ENCODE data around the gene HERPUD2. TPM values are rescaled to one million over a fixed set of nuclear protein-coding genes. Genes with fewer than 3 reads are reported as not detected.

Gene HERPUD2
- total and polyA plus RNA-seq, 2 donors (not counting 1 experiment from before 2014, with no cell fraction given): 32.5 to 49.4 TPM

DNA sequence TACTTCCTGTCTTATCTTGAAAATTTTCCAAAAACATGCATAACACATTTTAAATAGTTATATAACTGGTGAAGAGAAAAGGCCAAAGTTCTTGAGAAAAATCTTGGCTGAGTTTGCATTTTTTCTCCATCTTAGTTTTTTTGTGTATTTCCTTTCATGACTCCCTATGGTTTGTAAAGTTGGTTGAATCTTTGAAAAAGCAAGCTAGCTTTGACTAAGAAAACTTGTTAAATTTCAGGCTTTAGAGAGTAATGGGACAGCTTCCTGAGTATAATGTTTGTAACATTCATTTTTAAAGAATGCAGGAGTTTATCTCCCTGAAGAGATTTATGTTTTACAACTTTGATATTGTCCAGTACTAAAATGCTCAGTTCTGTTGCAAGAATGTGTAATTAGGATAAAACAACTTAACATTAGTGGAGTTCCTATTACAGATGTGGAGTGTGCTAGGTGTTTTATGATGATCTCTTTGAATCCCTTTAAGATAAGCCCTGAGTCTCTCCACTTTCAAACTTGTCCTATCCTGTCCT lies 11.1 kb upstream of the HERPUD2 start:
- Histone ChIP-seq H3K9ac (ENCODE audit: insufficient read depth, low read length) (no peak overlapping the region), H2AFZ (ENCODE audit: low read length) (no peak overlapping the region), H4K20me1 (ENCODE audit: control insufficient read depth, extremely low read depth, insufficient read depth, low read length) (no peaks in the 10 kb centered on the region), H3K27me3 (ENCODE audit: control insufficient read depth, insufficient read depth, low read length) (no peaks in the 10 kb centered on the region), H3K36me3 (ENCODE audit: control insufficient read depth, insufficient read depth, low read length) (no peaks in the 10 kb centered on the region), H3K27ac (ENCODE audit: insufficient read depth, low read length) (no peak overlapping the region), H3K4me1 (ENCODE audit: control insufficient read depth, extremely low read depth, insufficient read depth, low read length) (no peaks in the 10 kb centered on the region), H3K9me3 (ENCODE audit: control insufficient read depth, insufficient read depth, low read depth, low read length) (no peaks in the 10 kb centered on the region), H3K4me2 (ENCODE audit: extremely low read depth, insufficient read depth, low read length) (no peak overlapping the region), H3K79me2 (ENCODE audit: control insufficient read depth, insufficient read depth, low read length) (no peaks in the 10 kb centered on the region), H3K4me3 (replicated peaks in 1 of 4; ENCODE audit: control extremely low read depth in 1 of 4, insufficient read depth in 1 of 4, low read depth in 3 of 4, low read length in 4 of 4) (no peak overlapping the region)
- no peak for DNase-seq (ENCODE audit: low read depth in 2 of 2)
- TF ChIP-seq, protein P1, sequence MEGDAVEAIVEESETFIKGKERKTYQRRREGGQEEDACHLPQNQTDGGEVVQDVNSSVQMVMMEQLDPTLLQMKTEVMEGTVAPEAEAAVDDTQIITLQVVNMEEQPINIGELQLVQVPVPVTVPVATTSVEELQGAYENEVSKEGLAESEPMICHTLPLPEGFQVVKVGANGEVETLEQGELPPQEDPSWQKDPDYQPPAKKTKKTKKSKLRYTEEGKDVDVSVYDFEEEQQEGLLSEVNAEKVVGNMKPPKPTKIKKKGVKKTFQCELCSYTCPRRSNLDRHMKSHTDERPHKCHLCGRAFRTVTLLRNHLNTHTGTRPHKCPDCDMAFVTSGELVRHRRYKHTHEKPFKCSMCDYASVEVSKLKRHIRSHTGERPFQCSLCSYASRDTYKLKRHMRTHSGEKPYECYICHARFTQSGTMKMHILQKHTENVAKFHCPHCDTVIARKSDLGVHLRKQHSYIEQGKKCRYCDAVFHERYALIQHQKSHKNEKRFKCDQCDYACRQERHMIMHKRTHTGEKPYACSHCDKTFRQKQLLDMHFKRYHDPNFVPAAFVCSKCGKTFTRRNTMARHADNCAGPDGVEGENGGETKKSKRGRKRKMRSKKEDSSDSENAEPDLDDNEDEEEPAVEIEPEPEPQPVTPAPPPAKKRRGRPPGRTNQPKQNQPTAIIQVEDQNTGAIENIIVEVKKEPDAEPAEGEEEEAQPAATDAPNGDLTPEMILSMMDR (conservative IDR thresholded peaks at IDR 0.05 in 1 of 2, IDR thresholded peaks at IDR 0.05 in 1 of 2; ENCODE audit: low read depth in 1 of 2, low read length in 2 of 2): no peak
- no peak for TF ChIP-seq EZH2 (IDR thresholded peaks at IDR 0.05; ENCODE audit: low read length, missing control alignments)

DNA sequence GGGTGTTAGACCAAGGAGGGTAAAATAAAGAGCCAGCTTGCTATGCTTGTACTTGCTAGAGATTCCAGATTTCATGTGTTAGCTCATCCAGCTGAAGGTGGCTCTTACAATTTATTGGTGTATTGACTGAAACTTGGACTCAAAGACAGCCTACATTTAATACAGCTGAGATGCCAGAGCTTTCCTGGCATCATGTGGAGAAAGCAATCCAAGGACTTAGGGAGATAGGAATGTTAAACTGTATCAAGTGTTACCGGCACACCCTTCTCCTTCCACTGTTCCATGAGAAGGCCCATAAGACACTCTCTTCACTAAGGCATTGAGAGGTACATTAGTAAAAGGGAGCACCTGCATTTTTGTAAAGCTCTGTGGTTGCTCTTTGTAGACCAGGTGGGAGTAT lies 9.3 kb upstream of the HERPUD2 start:
- Histone ChIP-seq H4K20me1 (ENCODE audit: control insufficient read depth, extremely low read depth, insufficient read depth, low read length) (no peaks in the 10 kb centered on the region), H3K4me2 (ENCODE audit: extremely low read depth, insufficient read depth, low read length) (no peak overlapping the region), H3K9ac (ENCODE audit: insufficient read depth, low read length) (no peak overlapping the region), H3K4me1 (ENCODE audit: control insufficient read depth, extremely low read depth, insufficient read depth, low read length) (no peaks in the 10 kb centered on the region), H3K27me3 (ENCODE audit: control insufficient read depth, insufficient read depth, low read length) (no peaks in the 10 kb centered on the region), H3K9me3 (ENCODE audit: control insufficient read depth, insufficient read depth, low read depth, low read length) (no peaks in the 10 kb centered on the region), H3K79me2 (ENCODE audit: control insufficient read depth, insufficient read depth, low read length) (no peaks in the 10 kb centered on the region), H3K4me3 (replicated peaks in 1 of 4; ENCODE audit: control extremely low read depth in 1 of 4, insufficient read depth in 1 of 4, low read depth in 3 of 4, low read length in 4 of 4) (no peak overlapping the region), H3K27ac (ENCODE audit: insufficient read depth, low read length) (no peak overlapping the region), H3K36me3 (ENCODE audit: control insufficient read depth, insufficient read depth, low read length) (no peaks in the 10 kb centered on the region), H2AFZ (ENCODE audit: low read length) (no peak overlapping the region)
- TF ChIP-seq, protein P1 (conservative IDR thresholded peaks at IDR 0.05 in 1 of 2, IDR thresholded peaks at IDR 0.05 in 1 of 2; ENCODE audit: low read depth in 1 of 2, low read length in 2 of 2): no peak
- no peak for TF ChIP-seq EZH2 (IDR thresholded peaks at IDR 0.05; ENCODE audit: low read length, missing control alignments)
- no peak for DNase-seq (ENCODE audit: low read depth in 2 of 2)

DNA sequence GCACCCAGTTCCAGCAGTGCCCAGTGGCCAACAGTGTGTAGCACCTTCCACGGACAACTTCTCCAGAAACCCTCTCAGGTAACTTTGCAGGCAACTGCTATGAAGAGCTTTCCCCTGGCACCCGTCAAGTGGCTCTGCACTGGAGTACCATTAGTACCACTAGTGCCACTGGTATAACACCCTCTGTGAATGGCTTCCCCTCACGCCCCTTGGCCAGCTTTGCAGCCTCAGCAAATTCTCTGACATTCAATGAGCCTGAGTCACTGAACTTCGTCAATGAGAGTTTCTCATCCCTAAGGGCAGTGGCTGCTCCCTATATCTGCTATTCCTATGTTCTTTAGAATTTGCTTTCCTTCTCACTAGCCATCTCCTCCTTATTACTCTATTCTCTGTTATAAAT lies 7.6 kb upstream of the HERPUD2 start:
- no peak for TF ChIP-seq EZH2 (IDR thresholded peaks at IDR 0.05; ENCODE audit: low read length, missing control alignments)
- TF ChIP-seq, protein P1 (conservative IDR thresholded peaks at IDR 0.05 in 1 of 2, IDR thresholded peaks at IDR 0.05 in 1 of 2; ENCODE audit: low read depth in 1 of 2, low read length in 2 of 2): no peak
- H3K27me3 ChIP-seq (ENCODE audit: control insufficient read depth, insufficient read depth, low read length): no peaks in the 10 kb centered on the region
- H3K4me2 ChIP-seq (ENCODE audit: extremely low read depth, insufficient read depth, low read length): no peak overlapping the region
- no peak overlapping the region for H3K9ac ChIP-seq (ENCODE audit: insufficient read depth, low read length)
- no peak overlapping the region for H3K27ac ChIP-seq (ENCODE audit: insufficient read depth, low read length)
- no peaks in the 10 kb centered on the region for H3K9me3 ChIP-seq (ENCODE audit: control insufficient read depth, insufficient read depth, low read depth, low read length)
- H3K4me1 ChIP-seq (ENCODE audit: control insufficient read depth, extremely low read depth, insufficient read depth, low read length): peaks cover under 1% of the 10 kb centered on the region
- H3K36me3 ChIP-seq (ENCODE audit: control insufficient read depth, insufficient read depth, low read length): no peaks in the 10 kb centered on the region
- no peak overlapping the region for H3K4me3 ChIP-seq (replicated peaks in 1 of 4; ENCODE audit: control extremely low read depth in 1 of 4, insufficient read depth in 1 of 4, low read depth in 3 of 4, low read length in 4 of 4)
- DNase-seq (ENCODE audit: low read depth in 2 of 2): no peak
- no peaks in the 10 kb centered on the region for H4K20me1 ChIP-seq (ENCODE audit: control insufficient read depth, extremely low read depth, insufficient read depth, low read length)
- no peak overlapping the region for H2AFZ ChIP-seq (ENCODE audit: low read length)
- H3K79me2 ChIP-seq (ENCODE audit: control insufficient read depth, insufficient read depth, low read length): no peaks in the 10 kb centered on the region
